Heart left ventricle (tissue), 13 donors: ENCODE measurements around the gene ASXL2.
"Not testable (repeated sequence)": the region's sequence is repeated elsewhere in the genome, so short reads cannot be mapped to it uniquely, and the experiment has no call there.

Source experiments
- CTCF ChIP-seq, 12 donors: fragments of 200-600 bp; sonication (generic) in 4 of 12; IDR thresholded peaks; one replicate each; pipeline versions ENCODE4 v1.5.0 to v1.8.0; 2018 to 2022; ENCODE audit warnings: antibody characterized with exemption in 12 of 12, mild to moderate bottlenecking in 5 of 12
- POLR2A ChIP-seq, 2 donors: fragments of 450-650 bp; IDR thresholded peaks; one replicate each; pipeline ENCODE4 v1.6.1; 2017; ENCODE audit warnings: antibody characterized with exemption in 2 of 2, mild to moderate bottlenecking in 2 of 2, moderate library complexity in 2 of 2
- donor health status: ischemic (EF 13 %, LVEDD 7.1; RV severe dilation, severe dysfunction).
- donor health status: DM: no; HTN: yes; CAD: no.
- donor health status: DM: no; HTN: no; CAD: no.
- donor health status: ischemic (EF 25% LVEDD 6.9; RV normal size, moderate dysfunction).
- donor health status: ischemic (EF 25% LVEDD 5.7; RV mildly dilated, moderate dysfunction).
- donor health status: ischemic (EF 35%, LVEDD 5.7; RV mildly dilated, moderate dysfunction).
- donor health status: nonischemic (EF 11% LVEDD 7.7; RV severe dilation, severe dysfunction).
- donor health status: DM: yes; HTN: yes; CAD: no.
- donor health status: PGD.
- donor health status: ischemic (EF 29% LVEDD 5.4; RV normal size, mild dysfunction).
- donor health status: nonischemic (EF 23%, LVEDD 6.1; RV moderate dilation, normal function).

DNA sequence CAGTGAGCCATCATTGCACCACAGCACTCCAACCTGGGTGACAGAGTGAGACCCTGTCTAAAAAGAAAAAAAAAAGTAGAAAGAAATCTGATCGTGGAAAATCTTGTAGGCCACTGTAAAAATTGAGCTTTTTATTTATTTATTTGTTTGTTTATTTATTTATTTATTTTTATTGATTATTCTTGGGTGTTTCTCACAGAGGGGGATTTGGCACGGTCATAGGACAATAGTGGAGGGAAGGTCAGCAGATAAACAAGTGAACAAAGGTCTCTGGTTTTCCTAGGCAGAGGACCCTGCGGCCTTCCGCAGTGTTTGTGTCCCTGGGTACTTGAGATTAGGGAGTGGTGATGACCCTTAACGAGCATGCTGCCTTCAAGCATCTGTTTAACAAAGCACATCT, 31.3 kb upstream of the ASXL2 start:
- TF ChIP-seq CTCF, POLR2A (IDR thresholded peaks at IDR 0.05): not testable (repeated sequence)
